CD4-positive, alpha-beta T cell treated with Interleukin-12 subunit alpha and Interleukin-12 subunit beta, for 1 hour (primary cell): ENCODE data around the gene SAMD4A.
"Not testable (repeated sequence)": the region's sequence is repeated elsewhere in the genome, so short reads cannot be mapped to it uniquely, and the experiment has no call there.

Experiments
- DNase-seq: peaks from one replicate; pipeline ENCODE4 v3.0.0-alpha.2; 2020

Gene SAMD4A

DNA sequence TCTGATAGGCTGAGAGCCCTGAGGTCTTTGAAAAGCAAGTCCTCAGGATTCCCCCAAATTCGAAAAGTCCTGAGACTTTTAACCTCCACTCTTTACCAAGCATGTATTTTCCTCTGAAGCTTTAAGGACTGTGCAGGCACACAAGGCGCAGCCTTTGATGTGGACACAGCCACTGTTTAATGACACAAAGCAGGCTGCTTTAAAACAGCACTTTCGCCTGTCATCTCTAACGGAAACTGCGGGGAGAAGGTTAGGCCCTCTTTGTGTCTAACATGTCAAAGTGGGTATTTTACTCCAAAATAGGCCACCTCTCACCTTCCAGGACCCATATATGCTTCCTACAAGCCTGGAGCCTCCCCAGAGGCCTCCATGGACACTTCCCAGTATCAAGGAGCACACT is 176.5 kb downstream of the SAMD4A start:
- no peak for DNase-seq

DNA sequence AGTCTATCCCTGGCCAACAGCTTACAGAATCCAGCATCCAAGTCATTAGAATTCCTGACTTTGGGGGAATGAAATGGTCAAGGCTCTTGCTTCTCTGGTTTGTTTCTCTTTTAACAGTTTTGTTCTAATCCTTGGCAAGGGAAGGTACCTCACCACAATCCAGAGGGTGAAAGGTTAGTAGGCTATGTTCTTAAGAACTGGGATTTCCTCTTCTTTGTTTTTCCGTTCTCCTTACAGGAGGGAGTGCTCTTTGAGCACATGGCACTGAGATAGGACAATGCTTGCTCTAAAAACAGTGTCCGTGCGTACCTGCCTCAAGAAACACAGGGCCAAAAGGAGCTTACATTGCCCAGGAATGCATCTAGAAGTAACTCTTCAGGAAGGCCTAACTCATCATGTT is 179.1 kb downstream of the SAMD4A start:
- no peak for DNase-seq

DNA sequence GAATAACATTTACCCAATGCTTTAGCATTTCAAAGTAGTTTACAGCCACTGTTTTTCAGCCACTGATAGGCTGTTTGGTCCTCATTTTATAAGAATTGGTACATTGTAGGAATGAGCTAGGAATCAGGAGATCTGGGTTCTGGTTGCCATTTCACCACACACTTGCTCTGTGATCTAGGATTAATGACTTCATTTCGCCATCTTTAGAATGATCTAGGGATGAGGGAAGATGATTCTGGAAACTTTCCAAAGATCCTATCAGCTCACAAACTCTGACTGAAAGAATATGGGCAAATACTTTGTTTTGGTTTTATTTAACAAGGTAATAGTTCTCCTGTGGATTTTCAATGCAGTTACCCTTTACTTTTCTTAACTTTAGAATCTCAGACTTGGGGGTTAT is 180.7 kb downstream of the SAMD4A start:
- no peak for DNase-seq

DNA sequence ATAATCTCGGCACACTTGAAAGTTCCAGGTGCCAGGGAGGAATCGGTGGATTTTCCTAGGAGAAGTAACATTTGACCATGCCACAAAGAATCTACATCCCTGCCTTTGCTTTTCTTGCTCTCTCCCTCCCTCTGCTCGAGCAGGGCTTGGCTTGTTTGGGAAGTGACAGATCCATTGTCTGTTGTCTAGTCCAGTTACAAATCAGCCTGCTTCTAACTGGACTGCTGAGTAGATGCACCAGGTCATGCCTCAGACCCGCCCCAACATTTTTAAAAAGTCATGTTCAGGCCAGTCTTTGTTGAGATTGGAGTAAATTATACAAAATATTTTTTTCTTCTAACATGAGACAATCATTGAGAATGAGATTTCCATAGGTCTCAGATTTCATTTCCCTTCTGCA is 182.3 kb downstream of the SAMD4A start:
- no peak for DNase-seq

DNA sequence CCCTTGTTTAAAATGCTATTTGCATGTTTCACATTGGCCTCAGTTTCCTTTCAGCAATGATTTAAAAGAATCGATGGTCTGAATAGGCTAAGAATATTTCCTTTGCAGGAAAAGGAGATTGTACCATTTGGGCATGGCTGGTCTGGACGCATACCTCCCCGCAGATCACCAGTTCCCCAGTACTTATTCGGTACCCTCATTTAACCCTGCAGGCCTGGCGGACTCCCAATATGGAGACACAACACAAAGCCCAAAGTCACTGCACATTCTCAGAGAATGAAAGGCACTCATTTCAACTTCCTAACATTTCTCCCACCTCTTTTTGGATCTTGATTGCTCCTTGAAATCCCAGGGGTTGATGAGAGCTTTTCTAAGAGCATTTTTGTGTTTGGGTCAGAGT is 182.8 kb downstream of the SAMD4A start:
- DNase-seq: no peak

DNA sequence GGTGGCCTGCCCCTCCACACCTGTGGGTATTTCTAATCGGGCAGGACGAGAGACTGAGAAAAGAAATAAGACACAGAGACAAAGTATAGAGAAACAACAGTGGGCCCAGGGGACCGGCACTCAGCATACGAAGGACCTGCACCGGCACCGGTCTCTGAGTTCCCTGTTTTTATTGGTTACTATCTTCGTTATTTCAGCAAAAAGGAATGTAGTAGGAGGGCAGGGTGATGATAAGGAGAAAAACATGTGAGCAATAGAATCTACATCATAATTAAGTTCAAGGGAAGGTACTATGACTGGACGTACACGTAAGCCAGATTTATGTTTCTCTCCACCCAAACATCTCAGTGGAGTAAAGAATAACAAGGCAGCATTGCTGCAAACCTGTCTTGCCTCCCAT is 185.7 kb downstream of the SAMD4A start:
- DNase-seq: not testable (repeated sequence)

DNA sequence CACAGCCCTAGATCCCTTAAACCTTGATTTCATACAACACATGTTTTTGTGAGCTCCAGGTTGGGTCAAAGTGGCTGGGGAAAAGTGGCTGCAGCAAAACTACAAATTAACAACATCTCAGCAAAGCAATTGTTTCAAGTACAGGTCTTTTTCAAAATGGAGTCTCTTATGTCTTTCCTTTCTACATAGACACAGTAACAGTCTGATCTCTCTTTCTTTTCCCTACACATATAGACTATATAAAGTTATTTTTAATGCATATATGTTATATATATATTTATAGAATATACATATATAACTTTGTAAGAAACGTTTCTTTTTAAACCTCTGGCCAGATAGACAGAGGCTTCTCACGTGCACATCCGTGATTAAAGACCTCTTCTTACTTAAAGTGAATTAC is 186.5 kb downstream of the SAMD4A start:
- DNase-seq: not testable (repeated sequence)

DNA sequence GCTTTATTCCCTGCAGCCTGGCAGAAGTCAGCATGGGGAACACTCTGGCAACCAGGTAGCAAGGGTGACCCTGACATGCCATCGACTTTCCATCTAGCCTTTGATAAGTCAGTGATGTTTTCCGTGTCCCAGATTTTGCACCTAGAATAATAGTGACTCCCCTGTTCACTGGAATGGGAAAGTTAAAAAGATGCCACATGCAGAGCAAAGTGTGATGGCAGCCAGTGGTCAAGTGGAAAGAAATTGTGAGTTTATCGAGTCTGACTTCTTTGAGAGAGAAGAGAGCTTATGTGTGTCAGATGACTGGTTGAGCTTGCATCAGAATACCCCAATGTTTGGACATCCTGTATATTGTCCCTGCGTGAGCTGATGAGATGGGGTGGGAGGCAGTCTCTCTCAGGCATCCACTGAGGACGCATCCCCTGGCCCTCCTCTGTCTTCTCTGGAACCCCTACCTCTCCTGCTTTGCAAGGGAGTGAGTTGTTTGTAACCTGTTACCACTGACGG is 187.2 kb downstream of the SAMD4A start:
- DNase-seq: no peak

DNA sequence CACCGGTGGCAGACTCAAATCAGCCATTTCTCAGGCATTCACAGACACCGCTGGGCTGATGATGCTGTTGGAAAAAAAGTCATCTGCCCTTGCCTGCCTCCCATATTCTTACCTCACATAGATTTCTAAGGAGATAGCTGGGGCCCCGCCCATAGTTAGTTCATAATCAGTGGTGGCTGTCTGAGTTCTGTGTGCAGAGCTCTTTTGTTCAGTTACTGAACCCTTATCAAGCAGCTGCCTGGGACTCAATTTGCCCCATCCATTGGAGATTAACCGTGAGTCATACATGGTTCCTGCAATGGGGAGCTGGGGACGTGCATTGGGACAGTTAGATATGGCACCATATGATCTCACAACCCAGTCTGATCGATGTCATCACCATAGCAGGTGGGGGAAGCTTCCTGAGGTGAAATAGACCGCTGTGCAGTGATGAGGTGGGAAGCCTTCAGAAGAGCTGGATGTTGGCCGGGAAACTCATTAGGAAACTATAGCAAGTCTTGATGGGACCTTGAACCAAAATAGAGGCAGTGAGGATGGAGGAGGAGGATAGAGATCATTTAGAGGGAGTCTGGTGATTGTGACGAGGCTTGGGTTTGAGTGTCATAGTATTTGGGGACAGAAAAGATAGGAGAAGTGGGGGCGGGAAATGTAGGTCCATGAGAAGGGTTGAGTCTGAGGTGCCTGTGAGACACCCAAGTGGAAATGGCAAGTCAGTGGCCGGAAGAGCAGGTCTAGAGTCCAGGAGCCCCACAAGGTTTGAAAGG is 187.9 kb downstream of the SAMD4A start:
- no peak for DNase-seq

DNA sequence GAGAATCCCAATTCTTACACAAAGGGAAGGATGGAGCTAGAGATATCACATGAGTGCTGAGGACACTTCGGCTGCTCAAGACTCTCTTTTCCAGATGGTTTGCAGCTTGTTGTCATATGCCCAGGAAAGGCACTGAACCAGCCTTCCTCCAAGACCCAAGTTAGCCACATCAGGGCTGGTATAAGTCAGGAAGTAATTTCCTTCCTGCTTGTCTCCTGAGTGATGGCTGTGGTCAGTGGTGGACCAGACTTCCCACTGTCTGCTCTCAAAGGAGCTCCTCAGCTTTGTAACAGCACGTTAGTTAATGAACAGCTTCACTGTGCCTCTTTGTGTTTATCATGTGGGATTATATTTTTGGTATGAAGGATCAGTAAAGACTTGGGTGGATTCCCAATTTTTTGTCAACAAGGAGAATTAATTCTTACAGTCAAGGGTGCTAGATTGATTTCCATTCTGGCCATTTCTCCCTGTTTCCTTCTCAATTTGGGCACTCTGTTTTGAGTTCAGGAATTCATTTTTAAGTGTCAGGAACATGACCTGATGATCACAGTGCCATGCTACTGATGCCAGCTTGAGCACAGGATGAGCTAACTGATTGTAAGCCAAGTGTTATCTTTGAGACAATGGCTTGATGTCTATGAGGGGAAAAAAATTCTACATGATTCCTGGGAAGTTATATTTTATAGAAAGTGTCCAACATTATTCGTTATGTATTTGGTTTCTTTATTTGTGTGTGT is 189.9 kb downstream of the SAMD4A start:
- no peak for DNase-seq

DNA sequence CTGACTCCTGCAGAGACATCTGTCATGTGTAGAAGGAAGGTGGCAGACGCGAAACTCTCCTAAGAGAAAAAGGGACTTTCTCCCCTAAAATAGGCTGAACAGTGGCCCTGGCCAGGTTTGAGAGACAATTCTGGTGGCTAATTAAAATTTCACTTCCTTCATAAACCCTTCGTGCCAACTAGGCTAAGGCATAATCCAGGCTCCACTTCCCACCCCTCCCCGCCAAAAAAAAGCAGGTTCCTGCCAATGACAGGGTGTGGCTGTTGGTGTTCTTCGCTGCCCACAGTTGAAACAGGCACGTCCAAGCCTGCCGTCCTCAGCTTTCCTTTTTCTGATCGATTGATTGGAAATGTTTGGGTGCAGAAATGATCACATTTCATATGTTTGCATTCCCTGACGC is 191.1 kb downstream of the SAMD4A start:
- no peak for DNase-seq

DNA sequence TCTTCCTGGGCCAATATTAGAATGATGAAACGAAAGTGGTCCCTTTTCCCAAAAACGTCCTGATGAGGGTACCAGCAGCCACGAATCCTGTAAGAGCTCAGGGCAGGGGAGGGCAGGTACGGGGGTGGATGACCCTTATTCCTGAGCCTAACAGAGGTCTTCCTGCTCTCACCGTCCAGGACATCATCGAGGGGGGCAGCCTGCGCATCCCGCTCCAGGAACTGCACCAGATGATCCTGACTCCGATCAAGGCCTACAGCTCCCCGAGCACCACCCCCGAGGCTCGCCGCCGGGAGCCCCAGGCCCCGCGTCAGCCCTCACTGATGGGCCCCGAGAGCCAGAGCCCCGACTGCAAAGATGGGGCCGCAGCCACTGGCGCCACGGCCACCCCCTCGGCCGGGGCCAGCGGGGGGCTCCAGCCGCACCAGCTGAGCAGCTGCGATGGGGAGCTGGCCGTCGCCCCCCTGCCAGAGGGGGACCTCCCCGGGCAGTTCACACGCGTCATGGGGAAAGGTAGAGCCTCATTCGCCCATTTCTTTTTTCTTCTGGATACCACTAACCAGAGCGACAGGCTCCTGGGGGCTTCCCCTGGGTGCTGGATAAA is 193.2 kb downstream of the SAMD4A start:
- DNase-seq: no peak

DNA sequence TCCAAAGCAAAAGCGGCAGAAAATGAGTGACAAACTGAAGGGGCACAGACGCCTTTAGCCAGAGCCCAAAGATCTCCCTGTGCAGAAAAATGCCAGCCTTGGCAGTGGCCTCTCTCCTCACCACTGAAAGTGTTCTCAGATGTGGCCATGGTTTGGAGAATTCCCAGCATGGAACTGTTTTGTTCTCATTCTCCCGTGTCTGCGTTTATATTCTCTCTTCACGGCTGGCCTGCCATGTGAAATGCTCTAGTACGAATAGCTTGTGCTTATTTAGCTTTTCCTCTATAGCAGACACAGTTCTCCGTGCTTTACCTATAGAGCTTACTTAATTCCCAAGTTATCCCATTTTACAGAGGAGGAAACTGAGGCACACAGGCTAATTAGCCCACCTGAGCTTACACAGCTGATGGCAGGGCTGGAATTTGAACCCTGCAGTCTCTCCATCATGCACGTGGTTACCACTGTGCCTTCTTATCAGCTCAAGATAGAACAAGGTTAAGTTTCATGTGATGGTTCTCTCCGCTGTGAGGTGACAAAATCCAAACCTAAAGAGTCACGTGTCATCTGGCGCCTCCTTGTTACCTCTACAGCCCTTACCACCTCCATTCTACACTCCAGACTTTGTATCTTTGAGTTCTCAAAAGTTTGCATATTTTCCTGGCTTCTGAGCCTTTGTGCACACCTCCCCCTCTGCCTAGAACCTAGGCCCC is 194.1 kb downstream of the SAMD4A start:
- DNase-seq: no peak

DNA sequence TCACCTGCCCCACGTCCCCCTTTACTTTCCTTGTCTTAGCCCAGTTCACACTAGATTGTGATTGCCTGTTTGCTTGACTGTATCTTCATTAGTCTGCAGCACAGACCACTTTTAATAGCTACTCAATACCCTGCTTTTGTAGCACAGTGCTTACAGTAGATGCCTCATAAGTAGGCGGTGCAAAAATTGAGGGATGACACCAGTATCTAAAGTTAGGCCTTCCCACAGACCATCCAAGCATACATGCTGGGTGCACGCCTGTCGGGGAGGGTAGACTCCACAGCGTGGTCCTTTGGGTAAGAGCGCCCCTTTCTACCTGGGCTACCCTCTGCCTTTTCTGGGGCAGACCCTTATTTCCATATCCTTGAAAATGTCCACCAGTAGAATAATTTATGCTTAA is 194.9 kb downstream of the SAMD4A start:
- no peak for DNase-seq

DNA sequence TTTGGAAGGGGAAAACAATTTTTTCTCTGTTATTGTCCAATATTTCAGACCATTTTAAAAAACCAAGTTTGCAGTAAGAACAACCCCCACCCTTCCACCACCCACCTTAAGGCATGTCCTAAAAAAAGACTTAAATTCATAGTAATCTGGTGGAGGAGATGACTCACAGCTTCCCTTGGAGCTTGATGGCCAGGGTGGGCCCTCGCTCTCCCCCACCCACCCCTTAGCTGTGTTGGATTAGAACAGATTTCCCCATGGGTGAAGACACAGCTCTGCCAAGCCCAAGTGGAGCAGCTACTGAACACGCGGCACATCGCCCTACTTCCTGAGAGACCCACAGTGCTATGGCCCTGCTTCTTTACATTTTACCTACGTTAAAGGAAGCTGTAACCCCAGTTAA is 195.4 kb downstream of the SAMD4A start:
- no peak for DNase-seq

DNA sequence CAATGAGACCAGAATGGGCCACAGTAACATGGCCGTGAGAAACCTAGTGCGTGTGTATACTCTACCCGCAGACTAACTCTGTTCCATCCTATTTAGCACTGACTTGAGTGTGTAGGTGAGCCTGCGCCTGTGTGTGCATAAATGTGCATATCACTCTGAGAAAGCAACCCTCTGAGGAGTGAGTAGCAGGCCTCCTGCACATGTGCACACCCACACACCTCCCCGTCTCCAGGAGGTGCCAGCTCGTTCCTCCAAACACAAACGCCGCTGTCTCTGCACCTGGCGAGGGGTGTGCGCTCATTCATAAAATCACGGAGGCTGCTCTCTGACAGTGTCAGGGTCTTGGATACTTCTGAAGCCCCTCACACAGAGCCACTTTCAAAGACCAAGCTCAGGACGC is 196.8 kb downstream of the SAMD4A start:
- no peak for DNase-seq

DNA sequence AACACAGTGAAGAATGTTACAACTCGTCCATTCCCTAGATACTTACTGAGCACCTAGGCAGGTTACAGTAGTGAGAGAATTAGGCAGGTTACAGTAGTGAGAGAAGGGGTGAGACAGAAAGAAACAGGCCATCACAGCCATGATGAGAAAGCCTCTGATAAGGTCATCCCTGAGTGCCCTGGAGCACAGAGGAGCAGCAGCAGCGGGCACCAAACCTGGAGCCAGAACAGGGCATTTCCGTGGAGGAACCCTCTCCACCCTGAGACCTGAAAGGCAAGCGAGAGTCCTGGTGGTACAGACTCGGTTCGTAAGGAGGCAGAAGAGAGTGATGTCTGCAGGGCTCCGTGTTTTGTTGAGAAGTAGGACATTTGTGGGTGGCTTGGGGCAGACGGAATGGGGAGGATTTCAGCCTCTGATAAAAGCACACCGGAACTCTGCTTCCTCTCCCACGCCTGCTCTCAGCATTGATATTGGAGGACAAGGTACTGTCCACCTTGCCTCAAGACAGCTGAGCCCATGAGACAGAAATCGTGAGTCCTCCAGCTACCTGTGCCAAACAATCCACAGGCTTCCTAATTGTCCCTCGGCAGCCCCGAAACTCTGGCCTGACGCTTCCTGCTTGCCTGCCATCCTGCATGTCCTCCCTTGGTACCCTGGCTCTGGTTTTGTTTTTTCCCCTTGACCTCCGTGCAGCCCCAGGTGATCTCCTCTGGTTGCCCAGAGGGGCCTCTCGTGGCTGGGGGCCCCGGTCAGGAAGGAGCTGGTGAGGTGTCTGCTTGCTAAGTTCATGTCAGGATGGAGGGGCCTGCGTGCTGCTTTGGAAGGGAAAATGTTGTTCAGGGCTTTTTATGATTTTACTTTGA is 199.6 kb downstream of the SAMD4A start:
- DNase-seq: no peak

DNA sequence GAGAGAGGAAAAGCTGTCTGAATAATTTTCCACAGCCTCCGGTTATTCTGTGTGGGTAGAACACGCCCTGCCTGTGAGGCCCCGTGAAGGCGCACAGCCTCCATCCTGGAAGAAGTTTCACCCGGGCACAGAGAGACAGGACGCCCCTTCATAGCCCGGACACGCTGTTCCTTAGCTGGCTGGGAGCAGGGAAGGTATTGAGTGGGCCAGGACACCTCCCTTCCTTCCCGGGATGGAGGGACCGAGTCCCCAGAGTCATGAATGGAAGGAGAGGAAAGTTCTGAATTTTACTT is 200.2 kb downstream of the SAMD4A start:
- no peak for DNase-seq

DNA sequence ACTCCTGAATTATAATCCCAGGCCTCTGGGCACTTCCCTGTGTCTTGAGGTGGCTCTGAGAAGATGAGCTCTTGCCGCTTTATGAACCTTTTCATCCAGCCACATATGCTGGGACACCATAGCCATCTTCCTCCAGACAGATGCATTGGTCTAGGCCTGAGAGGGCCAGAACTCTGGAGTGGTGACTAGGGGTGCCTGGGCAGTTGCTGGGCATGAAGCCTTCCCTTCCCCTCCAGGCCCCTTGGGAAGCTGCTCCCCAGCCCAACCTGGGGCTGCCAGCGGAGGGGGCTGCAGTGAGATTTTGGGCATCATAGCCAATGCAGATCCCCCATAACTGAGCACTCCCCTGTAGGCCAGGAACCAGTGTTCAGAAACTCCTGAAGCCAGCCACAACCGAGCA is 200.5 kb downstream of the SAMD4A start:
- no peak for DNase-seq

DNA sequence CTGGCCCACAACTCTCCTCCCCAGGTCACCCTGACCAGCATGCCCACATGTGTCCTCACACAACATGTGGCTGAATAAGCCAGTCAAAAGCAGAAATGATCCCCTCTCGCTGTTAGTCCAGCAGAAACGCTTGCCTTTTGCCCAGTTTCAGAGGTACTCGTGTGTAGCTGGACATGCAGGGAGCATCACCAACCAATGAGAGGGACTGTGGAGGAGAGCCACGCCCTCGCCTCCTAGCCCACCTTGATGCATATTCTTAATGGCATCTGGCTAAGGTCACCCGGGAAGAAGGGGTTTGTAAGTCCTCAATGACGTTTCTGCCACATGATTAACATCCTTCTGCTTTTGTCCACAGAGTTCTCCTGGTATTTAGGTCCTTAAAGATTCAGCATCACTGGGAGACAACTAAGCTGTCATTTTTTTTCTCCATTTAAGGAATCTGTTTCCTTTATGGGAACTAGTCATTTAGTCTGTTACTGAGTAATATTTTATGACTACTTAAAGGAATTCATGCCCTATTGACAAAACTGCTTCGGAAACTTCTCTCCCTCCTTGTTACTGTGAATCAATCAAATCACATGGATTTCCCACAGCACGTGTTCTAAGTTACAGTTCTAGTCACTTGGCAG is 201.7 kb downstream of the SAMD4A start:
- no peak for DNase-seq

DNA sequence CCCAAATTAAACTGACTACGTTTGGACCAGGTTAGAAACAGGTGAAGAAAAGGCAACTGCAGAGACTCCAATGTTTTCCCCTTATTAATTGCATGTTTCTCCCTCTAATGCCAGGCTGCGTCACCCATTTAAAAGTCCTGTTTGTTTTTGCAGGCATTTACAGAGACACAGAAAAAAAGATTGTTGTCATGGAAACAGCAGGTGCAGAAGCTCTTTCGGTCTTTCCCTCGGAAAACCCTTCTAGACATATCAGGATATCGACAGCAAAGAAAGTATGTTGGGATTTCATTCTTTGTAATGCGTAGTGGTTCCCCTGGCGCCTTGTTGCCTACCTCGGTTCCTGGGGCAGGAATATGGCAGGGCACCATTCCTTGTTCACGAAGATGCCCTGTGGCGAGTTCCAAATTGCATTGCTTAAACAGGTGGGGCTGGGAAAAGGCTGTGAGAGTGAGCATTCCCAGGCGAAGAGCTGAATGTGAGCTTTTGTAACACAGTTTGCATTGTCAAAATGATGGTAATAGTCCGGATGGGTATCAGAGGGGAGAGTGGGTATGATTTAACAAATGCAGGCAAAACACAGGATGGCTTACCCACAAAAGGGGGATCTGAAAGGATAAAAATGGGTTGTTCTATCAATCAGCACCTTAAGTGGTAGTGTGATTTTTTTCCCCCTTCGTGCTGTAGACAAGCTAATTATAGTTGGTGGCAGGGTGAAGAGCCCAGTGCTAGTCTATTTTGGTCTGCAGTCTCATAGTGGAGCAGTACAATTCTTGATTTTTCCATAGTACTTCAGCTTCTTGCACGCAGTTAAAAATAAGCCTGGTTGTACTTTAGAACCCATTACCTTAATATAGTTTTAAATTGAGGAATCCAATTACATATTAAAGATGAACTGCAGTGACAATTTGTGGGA is 203.3 kb downstream of the SAMD4A start:
- no peak for DNase-seq
